Activated CD4-positive, alpha-beta memory T cell treated with anti-CD3 and anti-CD28 coated beads for 36 hours (primary cell): ENCODE measurements around the gene KIF1C. TPM values are rescaled to one million over a fixed set of nuclear protein-coding genes. Genes with fewer than 3 reads are reported as not detected.

Experiments used
- microRNA-seq: library from miRNA; unstranded; fragments of <30 nt; microRNA quantifications from one replicate; pipeline ENCODE4 v1.2.0, GENCODE V29; 2022; ENCODE audit warnings: borderline number of aligned reads, borderline microRNAs expressed, borderline replicate concordance
- total RNA-seq, 2 experiments: library from RNA; stranded (reverse); gene quantifications; one replicate each; pipeline ENCODE4 v1.2.3, GENCODE V29; 2021

KIF1C gene
- total RNA-seq, 2 experiments from 2014 or later: 43.9 to 48.8 TPM

Small RNAs within 50 kb of the gene (microRNA-seq; reads per million reads assigned to microRNA genes)
- gene MIR6864 (2.0 reads per million), gene MIR6865 (not detected)

Other genes starting within 250 kb of the KIF1C start
- not detected for gene TM4SF5, start 226.1 kb upstream of the KIF1C start, total RNA-seq
- gene VMO1, start 211.6 kb upstream of the KIF1C start, total RNA-seq: not detected
- not detected for gene GLTPD2, start 209.0 kb upstream of the KIF1C start, total RNA-seq
- gene PSMB6, start 201.8 kb upstream of the KIF1C start, total RNA-seq: 100 to 1,000 TPM; 165 to 177 TPM
- 10 to 100 TPM; 15.8 to 19.3 TPM for gene PLD2, start 190.8 kb upstream of the KIF1C start, total RNA-seq
- gene MINK1, start 164.6 kb upstream of the KIF1C start, total RNA-seq: 10 to 100 TPM; 67.5 to 79.3 TPM
- 1 to 10 TPM; 2.3 to 2.5 TPM for gene C17orf107, start 98.4 kb upstream of the KIF1C start, total RNA-seq
- gene CHRNE, start 94.9 kb upstream of the KIF1C start, total RNA-seq: under 1 TPM; 0.45 to 0.56 TPM
- gene GP1BA, start 65.7 kb upstream of the KIF1C start, total RNA-seq: not detected
- 10 to 100 TPM; 70.5 to 72.5 TPM for gene SLC25A11, start 57.9 kb upstream of the KIF1C start, total RNA-seq
- 100 to 1,000 TPM; 130 to 157 TPM for gene RNF167, start 57.7 kb upstream of the KIF1C start, total RNA-seq
- gene PFN1, start 49.4 kb upstream of the KIF1C start, total RNA-seq: 1,000 to 10,000 TPM; 1,907 to 1,923 TPM
- gene ENO3, start 46.8 kb upstream of the KIF1C start, total RNA-seq: 10 to 100 TPM; 26.5 to 26.8 TPM
- gene SPAG7, start 30.1 kb upstream of the KIF1C start, total RNA-seq: 10 to 100 TPM; 60.6 to 65.8 TPM
- 100 to 1,000 TPM; 101 to 109 TPM for gene CAMTA2, start 10.3 kb upstream of the KIF1C start, total RNA-seq
- gene INCA1, start 428 bp upstream of the KIF1C start, total RNA-seq: under 1 TPM in 1 of 2 experiments, not detected in 1; 0.40 TPM
- gene SLC52A1, start 37.5 kb downstream of the KIF1C start, total RNA-seq: under 1 TPM; 0.31 to 0.36 TPM
- gene ZFP3, start 80.5 kb downstream of the KIF1C start, total RNA-seq: 1 to 10 TPM; 1.8 to 1.9 TPM
- 10 to 100 TPM; 13.6 to 14.2 TPM for gene ZNF232, start 113.9 kb downstream of the KIF1C start, total RNA-seq
- gene USP6, start 118.1 kb downstream of the KIF1C start, total RNA-seq: under 1 TPM; 0.05 TPM
- gene ZNF594, start 193.9 kb downstream of the KIF1C start, total RNA-seq: 1 to 10 TPM; 5.3 to 6.2 TPM
- gene SCIMP, start 236.9 kb downstream of the KIF1C start, total RNA-seq: not detected